ENCODE results near the gene MYL3. TPM values are rescaled to one million over a fixed set of nuclear protein-coding genes. Genes with fewer than 3 reads are reported as not detected.

The MYL3 gene
- polyA plus RNA-seq, 10 donors = 75.8 to 575 (median 346) TPM

DNA sequence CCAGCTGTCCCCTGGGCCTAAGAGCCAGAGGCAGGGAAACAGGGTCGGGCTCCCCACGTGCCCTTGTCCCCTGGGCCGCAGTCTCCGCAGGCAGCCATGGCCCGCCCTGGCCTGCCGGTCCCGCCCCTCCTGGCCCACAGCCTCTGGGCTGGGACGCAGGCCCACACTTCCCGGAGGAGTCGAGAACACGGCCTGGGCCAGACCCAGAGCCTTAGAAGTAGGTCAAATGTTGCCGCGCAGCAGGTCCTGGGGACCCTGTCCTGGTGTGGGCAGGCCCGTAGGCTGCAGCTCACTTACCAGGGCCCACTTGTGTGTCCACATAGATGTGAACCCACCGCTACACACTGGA, 4.3 kb upstream of the MYL3 start:
- peak in 2 of 3 donors; percentile 87 to 91 for DNase-seq

DNA sequence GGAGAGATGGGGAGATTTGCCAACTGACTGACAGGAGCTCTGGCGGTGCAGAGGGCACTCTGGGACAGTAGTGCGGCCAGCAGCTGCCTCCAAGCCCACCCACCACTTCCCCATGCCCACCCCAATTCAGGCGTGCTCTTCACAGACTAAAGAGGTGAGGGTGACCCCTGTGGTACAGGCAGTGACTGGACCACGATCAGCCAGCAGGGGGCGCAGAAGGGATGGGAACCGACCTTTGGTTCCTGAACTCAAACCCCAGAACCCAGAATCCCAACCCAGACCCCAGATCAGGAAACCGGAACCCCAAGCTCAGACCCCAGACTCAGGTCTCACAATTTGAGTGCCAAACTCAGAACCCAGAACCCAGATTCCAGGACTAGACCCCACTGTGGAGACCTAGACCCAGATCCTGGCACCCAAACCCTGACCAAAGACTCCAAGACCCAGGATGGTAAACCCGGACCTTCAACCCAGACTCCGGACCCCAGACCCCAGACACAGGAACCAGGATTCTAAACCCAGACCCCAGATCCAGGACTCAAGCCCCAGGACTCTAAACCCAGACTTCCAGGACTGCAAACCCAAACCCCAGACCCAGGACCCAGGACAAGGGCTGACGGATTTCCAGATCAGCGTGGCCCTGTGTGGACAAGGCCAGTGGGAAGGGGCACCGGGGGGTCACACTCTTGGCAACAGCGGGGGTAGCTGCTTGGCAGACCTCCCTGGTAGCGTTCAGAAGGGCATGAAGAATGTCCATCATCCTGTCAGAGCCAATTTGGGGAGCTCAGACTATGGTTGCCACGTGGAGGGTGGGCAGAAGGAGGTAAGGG, 3.7 kb upstream of the MYL3 start:
- peak in 2 of 3 donors; percentile 70 to 80 for DNase-seq

DNA sequence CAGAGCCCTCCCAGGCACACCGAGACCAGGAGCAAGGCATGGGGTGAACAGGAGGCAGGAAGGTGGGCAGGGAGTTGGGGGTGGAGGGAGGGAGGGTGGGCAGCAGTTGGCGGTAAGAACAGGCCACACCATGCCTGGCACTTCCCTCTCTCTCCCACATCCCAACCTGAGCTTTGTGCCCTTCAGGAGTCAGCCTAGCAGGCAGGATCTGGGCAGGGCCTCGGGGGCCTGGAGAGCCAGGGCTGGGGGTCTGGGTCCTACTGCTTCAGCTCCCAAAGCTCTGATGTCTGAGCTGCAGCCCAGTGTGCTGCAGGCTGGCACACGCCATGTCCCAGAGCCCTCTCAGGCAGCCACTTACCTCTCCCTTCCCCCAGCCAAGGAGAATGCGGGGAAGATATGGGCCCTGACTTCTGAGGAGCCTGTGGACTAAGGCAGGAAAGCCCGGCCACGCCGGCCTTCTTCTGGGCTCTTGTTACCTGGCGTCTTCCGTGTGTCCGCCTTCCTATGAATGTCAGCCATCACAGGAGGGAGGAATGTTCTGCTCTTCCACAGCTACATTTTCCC, 2.9 kb upstream of the MYL3 start:
- DNase-seq = no peak

DNA sequence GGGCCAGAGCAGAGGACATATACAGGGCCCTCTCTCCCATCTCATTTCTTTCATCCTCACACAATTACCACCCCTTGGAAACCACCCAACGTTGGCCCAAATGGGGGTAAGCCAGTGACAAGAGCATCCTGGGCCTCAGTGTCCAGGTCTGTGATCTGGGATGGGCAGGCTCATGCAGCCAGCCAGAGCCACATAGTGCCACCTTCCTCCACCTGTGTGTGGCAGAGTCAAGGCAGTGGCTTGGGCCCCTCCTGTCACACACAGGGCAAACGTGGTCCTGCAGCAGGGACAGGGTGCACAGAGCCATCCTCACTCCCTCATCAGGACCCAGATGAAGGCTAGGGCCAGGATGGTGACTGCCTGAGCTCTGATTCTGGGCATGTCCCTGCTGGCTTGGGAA, 2.3 kb upstream of the MYL3 start:
- DNase-seq = no peak

DNA sequence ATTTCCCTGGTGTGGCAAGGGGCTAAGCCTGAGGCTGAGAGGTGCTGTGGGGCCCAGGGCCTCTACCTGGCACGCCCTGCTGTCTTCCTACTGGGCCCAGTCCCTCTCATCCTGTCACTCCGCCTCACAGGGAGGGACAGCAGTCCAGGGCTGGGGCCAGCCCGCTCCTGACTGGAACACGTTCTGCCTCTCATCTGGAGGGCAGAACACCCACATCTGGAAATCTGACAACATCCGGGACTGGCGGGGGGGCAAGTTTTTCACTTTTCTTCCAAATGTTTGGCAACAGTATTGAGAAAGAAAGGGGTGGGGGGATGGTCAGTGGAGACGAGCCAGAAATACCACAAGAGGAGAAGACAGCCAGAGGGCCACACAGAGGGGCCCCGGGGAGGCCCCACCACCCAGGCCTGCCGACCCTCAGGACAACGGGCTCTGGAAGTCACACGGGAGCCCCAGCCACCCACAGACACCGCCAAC, 1.8 kb upstream of the MYL3 start:
- DNase-seq = no peak

DNA sequence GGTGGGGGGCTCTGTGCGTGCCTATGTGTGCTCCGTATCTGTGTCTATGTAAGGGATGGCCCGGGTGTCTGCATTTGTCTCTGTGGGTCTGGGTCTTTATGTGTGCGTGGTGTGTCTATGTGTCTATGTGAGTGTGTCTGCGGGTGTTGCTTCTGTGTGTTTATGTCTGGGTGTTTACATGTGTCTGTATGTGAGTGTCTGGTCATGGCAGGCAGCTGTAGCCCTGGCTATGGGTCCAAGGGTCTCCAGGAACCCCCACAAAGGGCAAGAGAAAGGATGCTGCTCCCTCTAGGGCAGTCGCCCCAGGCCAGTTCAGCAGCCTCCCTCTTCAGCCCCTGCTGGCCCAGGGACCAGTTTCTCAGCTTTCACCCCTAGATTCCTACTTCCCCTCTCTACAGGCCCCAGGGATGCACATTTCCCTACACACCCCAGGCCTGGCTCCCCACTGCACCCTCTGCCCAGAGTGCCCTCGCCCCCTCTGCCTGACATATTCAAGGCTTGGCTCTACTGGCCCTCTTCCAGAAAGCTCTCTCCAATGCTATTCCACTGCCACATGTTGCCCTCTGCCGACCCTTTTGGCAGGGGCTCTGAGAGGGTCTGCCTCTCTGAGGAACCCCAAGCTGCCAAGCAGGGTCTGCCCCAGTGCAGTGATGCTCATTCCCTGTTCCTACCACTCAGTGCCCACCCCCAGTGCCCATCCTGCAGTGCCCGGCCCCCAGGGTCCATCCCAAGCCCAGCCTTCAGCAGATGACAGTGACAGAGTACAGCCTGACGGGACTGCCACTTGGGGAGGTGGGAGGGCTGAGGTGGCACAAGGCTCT, 1.0 kb upstream of the MYL3 start:
- DNase-seq = no peak

DNA sequence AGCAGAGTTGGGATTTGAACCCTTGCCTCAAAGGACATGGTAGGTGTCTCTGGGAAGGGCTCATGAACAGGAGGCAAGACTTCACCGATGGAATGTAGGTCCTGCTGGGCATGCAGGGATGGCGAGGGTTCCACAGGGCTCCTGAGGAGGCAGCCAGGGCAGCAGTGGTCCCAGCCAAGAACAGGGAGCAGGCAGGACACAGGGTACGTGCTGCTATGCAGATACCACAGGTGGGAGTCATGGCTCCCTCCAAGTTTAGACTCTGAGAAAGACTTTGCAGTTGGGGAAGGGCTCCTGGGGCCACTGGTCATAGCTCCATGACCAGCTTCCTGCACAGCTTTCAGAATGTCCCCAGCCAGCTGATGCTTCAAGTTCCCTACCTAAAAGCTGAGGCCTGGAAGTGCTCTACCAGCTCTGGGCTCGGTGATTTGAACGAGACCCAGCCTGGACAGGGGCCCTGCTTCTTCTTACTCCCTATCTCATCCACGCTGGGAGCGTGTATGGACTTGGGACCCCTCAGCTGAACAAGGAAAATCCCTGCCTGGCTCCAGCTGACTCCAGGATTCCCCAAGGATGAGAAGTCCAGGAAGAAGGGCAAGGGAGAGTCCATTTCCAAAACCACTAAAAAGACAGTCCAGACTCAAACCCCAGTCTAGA, 747 bp downstream of the MYL3 start:
- DNase-seq = no peak

DNA sequence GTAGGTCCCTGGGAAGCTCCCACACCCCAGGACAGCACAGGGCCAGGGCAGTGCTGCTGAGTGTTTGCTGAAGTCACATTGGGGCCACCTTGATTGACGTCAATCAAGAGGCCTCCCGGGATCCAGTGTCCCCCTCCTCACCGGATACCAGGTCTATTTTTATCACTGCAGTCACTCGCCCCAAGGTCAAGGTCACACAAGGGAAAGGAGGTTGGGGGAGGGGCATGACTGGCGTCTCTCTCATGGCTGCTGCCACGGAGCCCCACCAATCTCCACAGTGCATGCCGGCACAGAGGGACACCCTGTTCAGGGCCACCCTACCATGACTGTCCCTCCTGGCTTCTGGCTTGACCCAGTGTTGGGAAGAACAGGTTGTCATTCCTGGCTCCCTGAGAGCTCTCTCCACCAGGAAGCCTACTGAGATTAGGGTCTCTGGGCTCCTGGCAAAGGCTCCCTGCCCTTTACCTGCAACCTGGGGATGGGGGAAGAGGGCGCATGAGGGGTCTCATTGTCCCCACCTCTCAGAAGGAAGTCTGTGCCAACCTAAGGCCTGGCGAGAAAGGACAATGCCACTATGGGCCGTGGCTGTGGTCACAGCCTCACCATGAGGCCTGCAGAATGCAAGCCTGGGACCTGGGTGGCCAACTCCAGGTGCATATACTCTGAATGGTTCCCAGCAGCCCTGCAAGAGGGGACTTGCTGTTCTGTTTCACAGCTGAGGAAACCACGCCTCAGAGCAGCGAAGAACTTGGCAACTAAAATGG, 1.5 kb downstream of the MYL3 start:
- no peak for DNase-seq

DNA sequence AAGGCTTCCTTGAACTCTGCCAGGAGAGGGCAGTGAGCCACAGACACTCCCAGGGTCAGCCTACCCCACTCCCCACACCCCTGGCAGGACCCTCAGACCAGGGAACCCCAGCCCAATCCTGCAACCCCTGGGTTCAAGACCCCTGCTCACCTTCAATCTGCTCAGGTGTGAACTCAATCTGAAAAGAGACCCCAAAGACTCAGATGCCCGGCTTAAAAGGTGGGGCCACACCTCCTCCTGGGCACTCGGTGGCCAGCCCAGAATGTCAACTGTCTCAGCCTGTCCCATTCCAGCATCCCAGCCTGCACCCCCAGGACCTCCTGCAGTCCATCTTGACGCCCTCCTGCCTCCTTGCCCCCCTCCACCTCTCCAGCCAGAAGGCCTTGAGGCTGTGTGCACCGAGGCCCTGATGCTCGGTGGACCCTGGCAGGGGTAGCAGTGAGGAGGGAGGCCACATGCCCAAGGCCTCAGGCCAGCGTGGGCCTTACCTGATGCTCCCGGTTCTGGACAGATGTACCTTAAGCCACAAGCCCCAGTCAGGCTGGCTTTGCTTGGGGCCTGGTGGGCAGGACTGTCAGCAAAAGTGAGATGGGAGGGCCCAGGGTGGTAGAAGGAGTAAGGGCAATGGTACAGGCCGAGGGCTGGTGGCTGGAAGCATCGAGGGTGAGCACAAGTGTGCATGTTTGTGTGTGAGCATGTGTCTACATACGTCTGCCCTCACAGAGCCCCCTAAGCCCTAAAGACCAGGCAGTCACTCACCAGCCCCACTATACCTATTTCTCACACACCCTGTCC, 2.2 kb downstream of the MYL3 start:
- no peak for DNase-seq

DNA sequence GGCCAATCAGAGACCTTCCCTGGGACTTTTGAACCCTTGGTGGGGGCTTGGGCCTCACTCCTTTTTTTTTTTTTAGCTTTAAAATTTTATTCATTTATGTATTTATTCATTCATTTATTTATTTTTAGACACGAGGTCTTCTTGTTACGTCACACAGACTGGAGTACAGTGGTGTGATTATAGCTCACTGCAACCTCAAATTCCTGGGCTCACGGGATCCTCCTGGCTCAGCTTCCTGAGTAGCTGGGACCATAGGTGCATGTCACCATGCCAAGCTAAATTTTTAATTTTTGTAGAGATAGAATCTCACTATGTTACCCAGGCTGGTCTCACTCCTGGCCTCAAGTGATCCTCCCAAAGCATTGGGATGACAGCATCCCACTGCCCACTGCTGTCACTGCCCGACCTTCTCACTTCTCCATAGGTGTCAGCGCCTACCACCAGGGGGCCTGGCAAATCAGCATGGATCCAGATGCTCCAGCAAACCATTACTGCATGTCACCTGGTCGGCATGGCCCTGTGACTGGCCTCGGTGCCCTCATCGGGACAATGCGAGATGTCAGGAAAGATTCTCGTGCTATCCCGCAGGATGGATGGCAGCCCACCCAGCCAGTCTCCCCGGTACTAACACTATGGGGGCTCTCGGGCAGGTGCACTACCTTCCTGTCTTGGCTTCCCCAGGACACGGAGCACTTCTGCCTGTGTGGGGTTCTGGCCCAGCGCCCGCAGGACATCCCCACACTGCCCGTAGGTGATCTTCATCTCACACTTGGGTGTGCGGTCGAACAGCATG, 3.0 kb downstream of the MYL3 start:
- DNase-seq = peak in 1 of 3 donors; percentile 14

DNA sequence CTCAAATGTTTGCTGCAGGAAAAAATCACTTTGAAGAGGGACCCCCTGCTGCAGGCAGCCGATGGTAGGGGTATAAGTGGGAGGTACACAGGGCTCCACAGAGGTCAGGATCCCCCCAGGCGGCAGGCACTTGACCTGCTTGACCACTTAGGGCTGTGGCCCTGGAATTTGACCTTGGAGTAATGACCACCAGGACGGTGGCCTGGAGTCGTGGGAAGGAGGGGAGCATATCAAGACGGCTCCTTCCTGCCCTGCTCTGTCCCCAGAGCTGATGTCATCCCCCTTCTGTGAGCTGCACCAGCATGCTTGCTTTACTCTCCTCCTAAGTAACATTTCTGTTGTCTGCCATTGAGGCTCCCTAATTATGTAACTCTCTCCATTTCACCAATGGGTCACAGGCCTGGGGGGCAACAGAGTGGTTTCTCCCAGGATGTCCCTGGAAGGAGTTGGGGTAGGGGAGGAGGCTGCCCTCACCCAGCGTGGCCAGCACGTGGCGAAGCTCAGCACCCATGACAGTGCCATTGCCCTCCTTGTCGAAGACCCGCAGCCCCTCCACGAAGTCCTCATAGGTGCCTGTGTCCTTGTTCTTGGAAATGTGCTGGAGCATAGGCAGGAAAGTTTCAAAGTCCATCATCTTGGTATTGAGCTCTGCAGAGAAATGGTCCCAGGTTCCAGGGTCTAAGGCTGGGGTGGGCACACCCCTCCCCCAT, 4.1 kb downstream of the MYL3 start:
- peak in 1 of 3 donors; percentile 3 for DNase-seq

DNA sequence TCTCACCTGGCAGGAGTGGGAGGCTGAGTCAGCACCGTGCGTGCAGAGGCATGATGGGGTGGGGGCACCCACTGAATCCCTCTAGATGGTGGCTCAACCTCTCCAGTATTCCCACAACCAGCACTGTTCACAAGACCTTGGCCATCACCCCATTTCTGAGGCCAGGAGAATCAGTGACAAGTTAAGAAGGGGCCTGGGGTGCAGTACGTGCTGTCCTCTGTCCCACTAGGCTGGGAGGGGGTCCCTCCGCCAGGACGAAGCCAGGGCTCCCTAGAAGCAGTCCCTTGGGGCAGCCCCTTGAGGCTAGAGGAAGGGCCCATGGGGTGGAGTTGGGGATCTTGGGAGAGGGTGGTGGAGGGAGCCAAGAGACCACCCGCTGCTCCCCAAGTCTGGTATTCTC, 4.8 kb downstream of the MYL3 start:
- DNase-seq = peak in 1 of 3 donors; percentile 1

DNA sequence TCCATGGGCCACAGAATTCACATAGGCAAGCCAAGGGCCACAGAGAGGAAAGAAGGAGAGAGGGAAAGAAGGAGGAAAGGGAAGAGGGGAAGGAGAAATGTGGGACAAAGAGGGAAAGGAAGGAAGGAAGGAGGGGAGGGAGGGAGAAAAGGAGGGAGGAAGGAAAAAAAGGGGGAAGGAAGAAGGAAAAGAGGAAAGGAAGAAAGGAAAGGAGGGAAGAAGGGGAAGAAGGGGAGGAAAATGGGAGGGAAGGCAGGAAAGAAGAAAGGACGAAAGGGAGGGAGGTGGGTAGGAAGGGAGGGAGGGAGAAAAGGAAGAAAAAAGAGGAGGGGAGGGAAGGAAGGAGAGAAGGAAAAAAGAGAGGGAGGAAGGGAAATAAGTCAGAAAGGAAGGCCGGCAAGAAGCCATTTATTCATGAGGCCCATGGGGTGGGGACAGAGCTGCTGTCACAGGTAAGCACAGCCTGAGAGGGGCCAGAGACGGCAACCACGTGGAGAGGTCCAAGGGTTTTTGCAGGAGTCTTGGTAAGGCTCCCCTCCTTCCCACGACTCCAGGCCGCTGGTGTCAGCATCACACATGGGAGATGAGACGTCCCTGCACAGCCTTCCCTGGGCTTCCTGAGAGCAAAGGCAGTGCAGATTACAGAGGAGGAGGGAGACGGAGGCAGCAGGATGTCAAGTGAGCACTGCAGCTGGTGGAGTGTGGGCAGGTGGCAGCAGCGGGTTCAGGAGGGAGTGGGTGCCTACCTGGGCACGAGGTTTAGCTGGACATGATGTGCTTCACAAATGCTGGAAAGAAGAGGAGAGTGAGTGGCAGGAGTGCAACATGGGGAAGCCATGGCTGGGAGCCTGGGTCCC, 5.5 kb downstream of the MYL3 start:
- no peak for DNase-seq

DNA sequence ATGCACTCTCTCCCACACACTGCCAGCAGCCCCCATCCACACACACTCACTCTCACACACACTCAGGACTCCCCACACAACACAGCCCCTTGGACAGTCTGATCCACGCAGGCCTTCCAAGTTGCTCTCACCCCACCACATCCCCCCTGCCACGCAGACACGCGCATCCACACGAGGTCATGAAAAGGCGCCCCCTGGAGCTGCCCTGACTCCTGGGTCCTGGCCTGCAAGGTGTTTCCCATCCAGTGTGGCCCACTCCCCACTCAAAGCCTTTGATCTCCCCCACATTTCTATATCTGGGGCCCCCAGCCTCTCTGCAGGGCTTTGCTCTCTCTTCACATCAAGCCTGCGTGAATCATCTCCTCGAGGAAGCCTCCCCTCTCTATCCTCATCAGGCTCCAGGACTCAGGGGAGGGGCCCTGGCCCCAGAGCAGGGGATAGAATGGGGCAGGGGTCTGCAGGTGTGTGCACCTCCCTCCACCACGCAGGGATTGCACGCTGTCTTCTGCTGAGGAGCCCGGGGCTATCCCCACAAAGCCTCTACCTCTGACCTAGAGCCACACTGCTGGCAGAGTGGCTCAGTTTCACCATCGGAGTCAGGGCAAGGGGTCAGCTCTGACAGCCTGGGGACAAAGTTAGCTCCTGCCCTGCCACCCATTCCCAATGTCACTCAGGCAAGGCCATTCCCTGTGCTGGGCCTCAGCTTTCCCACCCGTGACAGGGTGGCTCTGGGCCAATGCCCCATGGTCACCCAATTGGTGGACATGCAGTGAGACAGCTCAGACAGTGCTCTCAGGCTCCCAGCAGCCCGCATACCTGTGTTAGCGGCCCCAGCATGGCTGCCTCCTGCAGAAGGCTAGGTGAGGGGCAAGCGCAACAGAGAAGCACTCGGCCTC, 6.4 kb downstream of the MYL3 start:
- DNase-seq = no peak

DNA sequence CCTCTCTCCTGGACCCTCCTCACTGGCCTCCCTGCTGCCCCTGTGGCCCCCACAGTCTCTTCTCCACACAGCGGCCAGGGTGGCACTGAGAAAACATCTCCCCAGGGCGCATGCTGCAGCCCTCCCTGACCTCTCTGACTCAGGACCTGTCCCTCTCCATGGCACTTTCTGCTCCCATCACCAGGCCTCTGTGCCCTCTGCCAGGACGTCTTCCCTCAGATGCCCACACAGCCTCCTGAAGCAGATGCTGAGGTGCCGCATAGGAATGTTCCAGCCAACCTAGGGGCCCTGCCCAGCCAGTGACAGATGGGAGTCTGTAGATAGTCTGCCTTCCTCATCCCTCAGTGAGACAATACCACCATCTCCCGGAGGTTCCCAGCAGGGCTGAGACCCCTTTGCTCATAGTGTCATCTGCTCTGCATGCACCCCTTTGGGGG, 8.7 kb downstream of the MYL3 start:
- DNase-seq = no peak
